Transverse colon (tissue), 4 donors: ENCODE measurements around the gene SHC2. TPM values are rescaled to one million over a fixed set of nuclear protein-coding genes. Genes with fewer than 3 reads are reported as not detected.

Source experiments
- DNase-seq: peaks from one replicate; pipeline ENCODE4 v3.0.0-alpha.2; 2019
- H3K27ac ChIP-seq, 4 donors: fragments of 200-600 bp; sonication (generic); 2 replicates each; pipeline ENCODE4 v1.5.1; 2016 to 2018; ENCODE audit warnings: inconsistent platforms in 4 of 4
- H3K27me3 ChIP-seq: fragments of 200-600 bp; sonication (generic); 2 replicates; pipeline ENCODE4 v1.5.1; 2017; ENCODE audit warnings: inconsistent platforms
- H3K36me3 ChIP-seq, 4 donors: fragments of 200-600 bp; sonication (generic); 2 replicates each; pipeline ENCODE4 v1.5.1; 2017 to 2019; ENCODE audit warnings: inconsistent platforms in 4 of 4
- H3K4me1 ChIP-seq, 4 donors: fragments of 200-600 bp; sonication (generic); 2 replicates each; pipeline ENCODE4 v1.5.1; 2017 to 2020; ENCODE audit warnings: inconsistent platforms in 4 of 4
- H3K4me3 ChIP-seq, 4 donors: fragments of 200-600 bp; sonication (generic); 1 replicate in 1 of 4; 2 replicates in 3 of 4; pipeline versions ENCODE4 v1.5.1 to v1.6.1; 2017 to 2019; ENCODE audit warnings: inconsistent platforms in 4 of 4
- H3K9me3 ChIP-seq, 2 donors: fragments of 200-600 bp; sonication (generic); 2 replicates each; pipeline ENCODE4 v1.5.1; 2017 to 2019; ENCODE audit warnings: inconsistent platforms in 2 of 2
- EP300 ChIP-seq: sonication (generic); formaldehyde crosslinking; IDR thresholded peaks from one replicate; pipeline ENCODE4 v1.6.1; 2017; ENCODE audit warnings: antibody characterized with exemption, low read depth
- POLR2A ChIP-seq: fragments of 450-650 bp; IDR thresholded peaks from one replicate; pipeline ENCODE4 v1.6.1; 2016; ENCODE audit warnings: antibody characterized with exemption, mild to moderate bottlenecking, moderate library complexity
- POLR2AphosphoS5 ChIP-seq, 3 donors: sonication (generic); formaldehyde crosslinking; IDR thresholded peaks; one replicate each; pipeline ENCODE4 v1.6.1; 2016; ENCODE audit warnings: antibody characterized with exemption in 3 of 3
- WGBS, 2 donors: methylation state at CpG; one replicate each; pipeline ENCODE4 v1.1.5; 2018; ENCODE audit warnings: low coverage in 1 of 2; 5-methylcytosine and 5-hydroxymethylcytosine counted together
- in situ Hi-C, 4 donors: fragments of 200-750 bp; cut with MboI; loops; one replicate each; pipeline versions ENCODE4 v1.15.0 to v1.15.1; 2017; ENCODE audit warnings: low sequenced_read_pairs in 3 of 4, low pct_ligation_motif_present in 1 of 4, low pct_unique_long_range_greater_than_20kb in 1 of 4
- intact Hi-C: fragments of 100-400 bp; cut with DNase I; formaldehyde crosslinking; loops from one replicate; pipeline ENCODE4 v1.15.1; 2023; ENCODE audit warnings: low total_unique reads
- total RNA-seq, 4 donors: library from RNA; depleted of rRNA; stranded (reverse); fragments of >200 nt; gene quantifications; one replicate each; pipeline ENCODE4 v1.1.0, GENCODE V29; 2016
- TF ChIP-seq, protein P1 (sequence below), 5 experiments: fragments of 200-600 bp in 3 of 5; fragments of 450-650 bp in 2 of 5; sonication (generic) in 3 of 5; IDR thresholded peaks; 1 replicate in 2 of 5; 2 replicates in 3 of 5; pipeline ENCODE4 v1.5.1; 2016 to 2017; ENCODE audit warnings: antibody characterized with exemption in 5 of 5, inconsistent platforms in 3 of 5, mild to moderate bottlenecking in 2 of 5, moderate library complexity in 1 of 5

SHC2 gene
- total RNA-seq, 4 donors from 2014 or later, result 6.3 to 30.3 (median 11.1) TPM

DNA sequence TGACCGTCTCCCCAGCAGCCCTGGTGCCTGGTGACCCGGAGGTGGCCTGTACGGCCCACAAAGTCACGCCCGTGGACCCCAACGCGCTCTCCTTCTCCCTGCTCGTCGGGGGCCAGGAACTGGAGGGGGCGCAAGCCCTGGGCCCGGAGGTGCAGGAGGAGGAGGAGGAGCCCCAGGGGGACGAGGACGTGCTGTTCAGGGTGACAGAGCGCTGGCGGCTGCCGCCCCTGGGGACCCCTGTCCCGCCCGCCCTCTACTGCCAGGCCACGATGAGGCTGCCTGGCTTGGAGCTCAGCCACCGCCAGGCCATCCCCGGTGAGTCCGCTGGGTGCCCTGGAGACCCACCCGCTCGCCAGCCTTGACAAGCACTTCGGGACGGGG is 37.7 kb upstream of the SHC2 start:
- intact Hi-C loops, result no loop called here
- Histone ChIP-seq H3K9me3 (no peaks in the 10 kb centered on the region), H3K36me3 (no peaks in the 10 kb centered on the region), H3K27me3 (peaks cover 46% of the 10 kb centered on the region), H3K27ac (no peak overlapping the region), H3K4me1 (peaks cover 0 to 19% (median 12%) of the 10 kb centered on the region in 4 donors), H3K4me3 (no peak overlapping the region)
- TF ChIP-seq, protein P1, sequence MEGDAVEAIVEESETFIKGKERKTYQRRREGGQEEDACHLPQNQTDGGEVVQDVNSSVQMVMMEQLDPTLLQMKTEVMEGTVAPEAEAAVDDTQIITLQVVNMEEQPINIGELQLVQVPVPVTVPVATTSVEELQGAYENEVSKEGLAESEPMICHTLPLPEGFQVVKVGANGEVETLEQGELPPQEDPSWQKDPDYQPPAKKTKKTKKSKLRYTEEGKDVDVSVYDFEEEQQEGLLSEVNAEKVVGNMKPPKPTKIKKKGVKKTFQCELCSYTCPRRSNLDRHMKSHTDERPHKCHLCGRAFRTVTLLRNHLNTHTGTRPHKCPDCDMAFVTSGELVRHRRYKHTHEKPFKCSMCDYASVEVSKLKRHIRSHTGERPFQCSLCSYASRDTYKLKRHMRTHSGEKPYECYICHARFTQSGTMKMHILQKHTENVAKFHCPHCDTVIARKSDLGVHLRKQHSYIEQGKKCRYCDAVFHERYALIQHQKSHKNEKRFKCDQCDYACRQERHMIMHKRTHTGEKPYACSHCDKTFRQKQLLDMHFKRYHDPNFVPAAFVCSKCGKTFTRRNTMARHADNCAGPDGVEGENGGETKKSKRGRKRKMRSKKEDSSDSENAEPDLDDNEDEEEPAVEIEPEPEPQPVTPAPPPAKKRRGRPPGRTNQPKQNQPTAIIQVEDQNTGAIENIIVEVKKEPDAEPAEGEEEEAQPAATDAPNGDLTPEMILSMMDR (IDR thresholded peaks at IDR 0.05), result no peak
- 16% methylated on average over 19 of the region's 26 CpGs; no CpG with 5 or more reads in 1 of the 2 donors for WGBS, 2 donors
- in situ Hi-C loops, result no loop called here
- no peak for DNase-seq

DNA sequence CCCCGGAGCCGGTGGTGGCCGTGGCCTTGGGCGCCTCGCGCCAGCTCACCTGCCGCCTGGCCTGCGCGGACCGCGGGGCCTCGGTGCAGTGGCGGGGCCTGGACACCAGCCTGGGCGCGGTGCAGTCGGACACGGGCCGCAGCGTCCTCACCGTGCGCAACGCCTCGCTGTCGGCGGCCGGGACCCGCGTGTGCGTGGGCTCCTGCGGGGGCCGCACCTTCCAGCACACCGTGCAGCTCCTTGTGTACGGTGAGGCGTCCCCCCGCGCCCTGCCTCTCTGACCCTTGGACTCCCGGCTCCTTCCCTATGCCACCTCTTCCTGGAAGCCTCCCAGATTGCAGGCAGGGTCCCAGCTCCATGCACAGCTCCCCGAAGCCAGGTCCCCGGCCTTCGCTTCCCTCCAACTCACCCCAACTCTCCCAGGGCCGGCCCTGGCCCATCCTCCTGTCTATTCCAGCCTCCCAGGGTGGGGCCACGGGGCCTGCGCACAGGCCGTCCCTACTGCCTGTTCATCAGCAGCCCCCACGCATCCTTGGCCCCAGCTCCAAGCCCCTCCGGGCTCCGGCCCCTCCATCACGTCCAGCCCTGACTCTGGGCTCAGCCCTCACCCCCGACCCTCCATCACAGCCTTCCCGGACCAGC is 37.2 kb upstream of the SHC2 start:
- H3K4me1 ChIP-seq, result peaks cover 0 to 19% (median 12%) of the 10 kb centered on the region in 4 donors
- H3K4me3 ChIP-seq, result peak overlapping the region in 2 of 4 donors; percentile 14 to 29
- H3K9me3 ChIP-seq, result no peaks in the 10 kb centered on the region
- TF ChIP-seq EP300 (no peak), POLR2AphosphoS5 (IDR thresholded peaks at IDR 0.05) (no peak), POLR2A (no peak)
- TF ChIP-seq, protein P1 (IDR thresholded peaks at IDR 0.05), result no peak
- in situ Hi-C loops (no loop called here), intact Hi-C loops (no loop called here)
- no peaks in the 10 kb centered on the region for H3K36me3 ChIP-seq
- H3K27ac ChIP-seq, result no peak overlapping the region
- peaks cover 46% of the 10 kb centered on the region for H3K27me3 ChIP-seq
- no peak for DNase-seq
- WGBS, 2 donors, result 11% methylated on average over 42 of the region's 50 CpGs; no CpG with 5 or more reads in 1 of the 2 donors

DNA sequence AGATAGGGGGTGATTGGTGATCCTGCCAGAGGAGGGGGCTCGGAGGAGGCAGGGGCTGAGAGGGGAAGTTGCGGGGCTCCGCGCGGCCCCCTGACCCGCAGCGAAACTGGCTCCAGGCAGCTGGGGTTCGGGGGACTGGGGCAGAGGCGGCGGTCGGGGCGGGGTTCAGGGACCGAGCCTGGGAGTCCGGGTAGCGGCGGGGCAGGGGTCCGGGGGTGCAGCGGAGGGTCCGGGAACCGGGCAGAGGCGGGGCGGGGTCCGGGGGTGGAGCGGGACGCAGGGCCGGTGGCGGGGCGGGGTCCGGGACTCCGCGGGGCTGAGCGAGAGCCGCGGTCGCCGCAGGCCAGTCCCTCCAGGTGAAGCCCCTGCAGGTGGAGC is 36.6 kb upstream of the SHC2 start:
- peaks cover 46% of the 10 kb centered on the region for H3K27me3 ChIP-seq
- DNase-seq, result no peak
- 0% methylated on average over 18 of the region's 36 CpGs; no CpG with 5 or more reads in 1 of the 2 donors for WGBS, 2 donors
- in situ Hi-C loops (no loop called here), intact Hi-C loops (no loop called here)
- no peak overlapping the region for H3K27ac ChIP-seq
- no peaks in the 10 kb centered on the region for H3K36me3 ChIP-seq
- TF ChIP-seq EP300 (no peak), POLR2AphosphoS5 (IDR thresholded peaks at IDR 0.05) (no peak), POLR2A (no peak)
- TF ChIP-seq, protein P1 (IDR thresholded peaks at IDR 0.05), result no peak
- H3K9me3 ChIP-seq, result no peaks in the 10 kb centered on the region
- peak overlapping the region in 2 of 4 donors; percentile 14 to 29 for H3K4me3 ChIP-seq
- peaks cover 0 to 19% (median 12%) of the 10 kb centered on the region in 4 donors for H3K4me1 ChIP-seq

- in situ Hi-C loops, result no loop called here
Measured at GRCh38 chr19:496986-497385, 36.2 kb upstream of the SHC2 start.

More at GRCh38 chr19:496986-497385, 36.2 kb upstream of the SHC2 start:
- H3K36me3 ChIP-seq, result no peaks in the 10 kb centered on the region
- DNase-seq, result no peak
- no peak overlapping the region for H3K27ac ChIP-seq
- H3K27me3 ChIP-seq, result peaks cover 46% of the 10 kb centered on the region
- TF ChIP-seq POLR2AphosphoS5 (IDR thresholded peaks at IDR 0.05) (no peak), EP300 (no peak), POLR2A (no peak)
- TF ChIP-seq, protein P1 (IDR thresholded peaks at IDR 0.05), result no peak
- WGBS, 2 donors, result 4% methylated on average over 4 of the region's 18 CpGs; no CpG with 5 or more reads in 1 of the 2 donors
- no peaks in the 10 kb centered on the region for H3K9me3 ChIP-seq
- H3K4me3 ChIP-seq, result no peak overlapping the region
- intact Hi-C loops, result no loop called here
- H3K4me1 ChIP-seq, result peaks cover 0 to 19% (median 12%) of the 10 kb centered on the region in 4 donors
